ENCODE data around the gene PSMF1. TPM values are rescaled to one million over a fixed set of nuclear protein-coding genes. Genes with fewer than 3 reads are reported as not detected.

Gene PSMF1
- total and polyA plus RNA-seq, 2 of the 4 experiments (the other 2 are of a cell fraction): 93.6 to 109 TPM

- WGBS, 2 experiments (ENCODE audit: extremely low coverage in 2 of 2, insufficient read length in 1 of 2): no CpG with 5 or more reads among the region's 4 CpGs
- Histone ChIP-seq H3K36me3 (ENCODE audit: control insufficient read depth, insufficient read depth, low read length) (peaks cover 25% of the 10 kb centered on the region), H4K20me1 (ENCODE audit: insufficient read depth, low read length) (peaks cover 17% of the 10 kb centered on the region; the same call in 1 of the 2 replicates), H2BK120ac (ENCODE audit: low read depth, low read length) (no peak overlapping the region), H3K23ac (ENCODE audit: low read depth, low read length) (no peak overlapping the region), H3K79me1 (ENCODE audit: low read depth in 1 of 2, low read length in 2 of 2) (no peaks in the 10 kb centered on the region), H2AK5ac (ENCODE audit: low read depth, low read length) (no peak overlapping the region), H4K8ac (ENCODE audit: low read depth in 2 of 2, low read length in 2 of 2) (no peak overlapping the region), H2BK15ac (ENCODE audit: low read depth, low read length) (no peak overlapping the region), H4K91ac (ENCODE audit: insufficient read depth, low read depth, low read length) (no peak overlapping the region), H3K18ac (ENCODE audit: low read depth, low read length) (no peak overlapping the region), H3K4me2 (ENCODE audit: low read depth, low read length) (no peak overlapping the region), H3K56ac (ENCODE audit: extremely low read depth, insufficient read depth, low read length) (no peak overlapping the region), H2AK9ac (replicated peaks; ENCODE audit: low read depth, low read length, poor library complexity) (peak overlapping the region; percentile 68), H3K9me3 (ENCODE audit: control insufficient read depth, insufficient read depth, low read length) (no peaks in the 10 kb centered on the region), H3K27ac (ENCODE audit: insufficient read depth, low read length) (no peak overlapping the region), H4K5ac (ENCODE audit: low read depth, low read length) (no peak overlapping the region), H3K4me1 (ENCODE audit: control insufficient read depth, insufficient read depth, low read length) (no peaks in the 10 kb centered on the region), H3K9me1 (ENCODE audit: insufficient read depth, low read length) (peaks cover 24% of the 10 kb centered on the region), H3K27me3 (ENCODE audit: control insufficient read depth, insufficient read depth, low read length) (no peaks in the 10 kb centered on the region), H3K4ac (ENCODE audit: low read depth, low read length) (no peak overlapping the region), H2AFZ (replicated peaks; ENCODE audit: low read length, poor library complexity) (no peak overlapping the region), H3K14ac (replicated peaks; ENCODE audit: low read depth, low read length) (no peak overlapping the region), H2BK5ac (ENCODE audit: low read depth, low read length, poor library complexity, severe bottlenecking) (no peak overlapping the region), H2BK20ac (ENCODE audit: low read depth, low read length) (no peak overlapping the region), H3K4me3 (ENCODE audit: insufficient read depth, low read depth, low read length) (no peak overlapping the region), H3K9ac (ENCODE audit: low read depth, low read length) (no peak overlapping the region)
- BruUV-seq (replicated peaks): no TSS peak
- POLR2A ChIA-PET (ENCODE audit: unreplicated experiment): no interaction called here
- in situ Hi-C loops (cut with MboI; ENCODE audit: low sequenced_read_pairs) (no loop called here), dilution Hi-C loops (cut with HindIII; ENCODE audit: low sequenced_read_pairs, unreplicated experiment) (no loop called here), intact Hi-C loops (cut with micrococcal nuclease) (no loop called here)
- TF ChIP-seq ELK1 (IDR thresholded peaks at IDR 0.05; ENCODE audit: borderline replicate concordance, low read depth, low read length) (no peak), RCOR1 (IDR thresholded peaks at IDR 0.05; ENCODE audit: insufficient replicate concordance, low read length) (no peak), POLR2A (IDR thresholded peaks at IDR 0.05; ENCODE audit: low read depth, low read length) (no peak), NFE2L2 (IDR thresholded peaks at IDR 0.05; ENCODE audit: low read depth, low read length) (no peak), RFX5 (IDR thresholded peaks at IDR 0.05; ENCODE audit: low read depth, low read length) (no peak), SMC3 (IDR thresholded peaks at IDR 0.05; ENCODE audit: low read depth, low read length) (no peak), MXI1 (IDR thresholded peaks at IDR 0.05; ENCODE audit: borderline replicate concordance, low read depth, low read length) (no peak), CHD1 (IDR thresholded peaks at IDR 0.05; ENCODE audit: low read depth, low read length) (no peak), CEBPB (IDR thresholded peaks at IDR 0.05; ENCODE audit: low read depth, low read length) (no peak), RAD21 (IDR thresholded peaks at IDR 0.05; ENCODE audit: low read length) (no peak), FOS (IDR thresholded peaks at IDR 0.05; ENCODE audit: low read depth, low read length) (no peak)
- DNase-seq (peak; percentile 27), ATAC-seq (ENCODE audit: low read depth) (peak; percentile 74)
- CTCF ChIA-PET: no interaction called here
Measured at GRCh38 chr20:1171461-1172093, 53.2 kb downstream of the PSMF1 start.

Data from IMR-90 (cell line).